ENCODE results near the gene PLAAT1.

The PLAAT1 gene

GRCh38 chr3:193313061-193313958 lies 72.3 kb downstream of the PLAAT1 start:
- H3K27me3 ChIP-seq (ENCODE audit: low read depth, low read length) = no peaks in the 10 kb centered on the region
- no peaks in the 10 kb centered on the region for H3K9me3 ChIP-seq (ENCODE audit: control insufficient read depth in 1 of 2, low read length in 2 of 2)
- H3K4me1 ChIP-seq (ENCODE audit: control insufficient read depth in 1 of 2, insufficient read depth in 2 of 2, low read length in 2 of 2) = peaks cover 0 to 7% of the 10 kb centered on the region in 2 donors
- H3K36me3 ChIP-seq (ENCODE audit: control insufficient read depth in 1 of 2, insufficient read depth in 2 of 2, low read length in 2 of 2) = no peaks in the 10 kb centered on the region
- no peak overlapping the region for H3K4me3 ChIP-seq (ENCODE audit: low read depth in 1 of 2, low read length in 2 of 2)
- H3K27ac ChIP-seq (ENCODE audit: low read length) = no peak overlapping the region

- Histone ChIP-seq H3K27me3 (ENCODE audit: low read depth, low read length) (no peaks in the 10 kb centered on the region), H3K36me3 (ENCODE audit: control insufficient read depth in 1 of 2, insufficient read depth in 2 of 2, low read length in 2 of 2) (no peaks in the 10 kb centered on the region), H3K4me1 (ENCODE audit: control insufficient read depth in 1 of 2, insufficient read depth in 2 of 2, low read length in 2 of 2) (peaks cover 0 to 7% of the 10 kb centered on the region in 2 donors), H3K27ac (ENCODE audit: low read length) (no peak overlapping the region), H3K4me3 (ENCODE audit: low read depth in 1 of 2, low read length in 2 of 2) (no peak overlapping the region), H3K9me3 (ENCODE audit: control insufficient read depth in 1 of 2, low read length in 2 of 2) (no peaks in the 10 kb centered on the region)
These were observed 73.1 kb downstream of the PLAAT1 start for GRCh38 chr3:193314161-193314560.

- H3K36me3 ChIP-seq (ENCODE audit: control insufficient read depth in 1 of 2, insufficient read depth in 2 of 2, low read length in 2 of 2) = no peaks in the 10 kb centered on the region
These were observed 76.8 kb downstream of the PLAAT1 start for GRCh38 chr3:193317682-193318300.

More at GRCh38 chr3:193317682-193318300, 76.8 kb downstream of the PLAAT1 start:
- Histone ChIP-seq H3K9me3 (ENCODE audit: control insufficient read depth in 1 of 2, low read length in 2 of 2) (no peaks in the 10 kb centered on the region), H3K4me1 (ENCODE audit: control insufficient read depth in 1 of 2, insufficient read depth in 2 of 2, low read length in 2 of 2) (no peaks in the 10 kb centered on the region), H3K27me3 (ENCODE audit: low read depth, low read length) (no peaks in the 10 kb centered on the region), H3K4me3 (ENCODE audit: low read depth in 1 of 2, low read length in 2 of 2) (no peak overlapping the region), H3K27ac (ENCODE audit: low read length) (no peak overlapping the region)

Data from muscle layer of duodenum (tissue), 2 donors.